GM18909 (cell line): Measurements from ENCODE around the gene FBL.
"Not testable (repeated sequence)": the region's sequence is repeated elsewhere in the genome, so short reads cannot be mapped to it uniquely, and the experiment has no call there.

Source experiments
- ATAC-seq: cut with Tn5 transposase; IDR thresholded peaks from one replicate; pipeline ENCODE4 v1.9.1; 2021; ENCODE audit warnings: mild to moderate bottlenecking; ENCODE audit not compliant: unreplicated experiment, poor library complexity

FBL gene

GRCh38 chr19:39826311-39826945 lies 19.8 kb downstream of the FBL start:
- no peak for ATAC-seq

GRCh38 chr19:39825531-39826076 lies 20.6 kb downstream of the FBL start:
- no peak for ATAC-seq

- no peak for ATAC-seq
Measured at GRCh38 chr19:39825093-39825463, 21.1 kb downstream of the FBL start.

- ATAC-seq = peak; percentile 85
Measured at GRCh38 chr19:39824143-39825092, 21.8 kb downstream of the FBL start.

GRCh38 chr19:39823686-39824085 lies 22.5 kb downstream of the FBL start:
- no peak for ATAC-seq

- no peak for ATAC-seq
Measured at GRCh38 chr19:39820696-39821095, 25.5 kb downstream of the FBL start.

GRCh38 chr19:39819786-39820185 lies 26.4 kb downstream of the FBL start:
- ATAC-seq = no peak

GRCh38 chr19:39818626-39819097 lies 27.5 kb downstream of the FBL start:
- ATAC-seq = peak; percentile 66

- ATAC-seq = no peak
Measured at GRCh38 chr19:39817888-39818561, 28.2 kb downstream of the FBL start.

GRCh38 chr19:39816287-39817048 lies 29.7 kb downstream of the FBL start:
- ATAC-seq = no peak

- no peak for ATAC-seq
Measured at GRCh38 chr19:39814595-39814994, 31.6 kb downstream of the FBL start.

- ATAC-seq = not testable (repeated sequence)
Measured at GRCh38 chr19:39814111-39814510, 32.1 kb downstream of the FBL start.

- no peak for ATAC-seq
Measured at GRCh38 chr19:39813264-39813993, 32.8 kb downstream of the FBL start.

GRCh38 chr19:39811064-39811463 lies 35.1 kb downstream of the FBL start:
- no peak for ATAC-seq

- no peak for ATAC-seq
Measured at GRCh38 chr19:39810424-39810823, 35.8 kb downstream of the FBL start.

- no peak for ATAC-seq
Measured at GRCh38 chr19:39809368-39809767, 36.8 kb downstream of the FBL start.

- not testable (repeated sequence) for ATAC-seq
Measured at GRCh38 chr19:39808688-39809087, 37.5 kb downstream of the FBL start.

GRCh38 chr19:39807846-39808364 lies 38.3 kb downstream of the FBL start:
- no peak for ATAC-seq

GRCh38 chr19:39805104-39805503 lies 41.1 kb downstream of the FBL start:
- ATAC-seq = no peak
